GM19463 (cell line): ENCODE results near the gene CLRN2.
"Not testable (repeated sequence)": the region's sequence is repeated elsewhere in the genome, so short reads cannot be mapped to it uniquely, and the experiment has no call there.

ENCODE experiments used
- ATAC-seq: cut with Tn5 transposase; IDR thresholded peaks from one replicate; pipeline ENCODE4 v1.9.1; 2021; ENCODE audit warnings: mild to moderate bottlenecking, moderate library complexity; ENCODE audit not compliant: unreplicated experiment

CLRN2 gene

GRCh38 chr4:17502756-17503155 is 12.2 kb upstream of the CLRN2 start:
- no peak for ATAC-seq

GRCh38 chr4:17504081-17504480 is 10.9 kb upstream of the CLRN2 start:
- no peak for ATAC-seq

- no peak for ATAC-seq
These were observed 4.4 kb upstream of the CLRN2 start for GRCh38 chr4:17510582-17510981.

DNA sequence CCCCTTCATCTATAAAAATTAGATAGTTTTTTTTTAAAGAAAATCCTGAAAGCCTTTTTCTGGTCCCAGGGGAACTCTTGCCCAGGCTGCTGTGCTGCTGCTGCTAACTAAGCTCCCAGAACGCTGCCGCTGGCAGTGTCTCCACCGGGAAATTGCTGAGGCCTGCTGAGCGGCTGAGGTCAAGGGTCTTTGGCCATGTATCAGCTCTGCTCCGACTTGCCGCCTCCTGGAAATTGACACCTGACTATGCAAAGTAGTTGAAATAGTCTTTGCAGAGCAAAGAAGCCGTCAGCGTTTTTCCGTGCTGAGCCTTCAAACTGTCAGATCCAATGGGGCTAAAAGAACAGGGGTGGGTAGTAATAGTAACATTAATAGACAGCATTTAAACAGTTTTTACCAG is 3.9 kb upstream of the CLRN2 start:
- ATAC-seq: no peak

DNA sequence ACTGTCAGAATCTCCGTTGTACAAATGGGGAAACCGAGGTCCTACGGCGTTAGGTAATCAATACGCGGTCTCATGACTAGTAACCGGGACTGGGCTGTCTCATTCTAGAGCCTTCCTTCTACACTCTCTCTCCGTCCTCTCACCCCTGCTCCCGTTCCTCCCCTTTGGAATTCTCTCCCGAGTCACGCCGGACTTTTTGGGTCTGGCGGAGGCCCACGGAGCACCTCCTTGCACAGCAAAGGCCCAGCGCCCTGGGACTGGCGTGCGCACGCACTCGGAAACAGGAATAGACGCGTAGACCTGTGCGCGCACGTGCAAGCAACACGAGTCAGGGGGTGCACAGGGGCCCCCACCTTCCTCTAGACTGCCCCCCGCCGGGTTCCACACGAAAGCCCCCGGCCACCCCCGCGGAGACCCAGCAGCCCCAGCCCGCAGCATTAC is 3.4 kb upstream of the CLRN2 start:
- ATAC-seq: peak; percentile 48

DNA sequence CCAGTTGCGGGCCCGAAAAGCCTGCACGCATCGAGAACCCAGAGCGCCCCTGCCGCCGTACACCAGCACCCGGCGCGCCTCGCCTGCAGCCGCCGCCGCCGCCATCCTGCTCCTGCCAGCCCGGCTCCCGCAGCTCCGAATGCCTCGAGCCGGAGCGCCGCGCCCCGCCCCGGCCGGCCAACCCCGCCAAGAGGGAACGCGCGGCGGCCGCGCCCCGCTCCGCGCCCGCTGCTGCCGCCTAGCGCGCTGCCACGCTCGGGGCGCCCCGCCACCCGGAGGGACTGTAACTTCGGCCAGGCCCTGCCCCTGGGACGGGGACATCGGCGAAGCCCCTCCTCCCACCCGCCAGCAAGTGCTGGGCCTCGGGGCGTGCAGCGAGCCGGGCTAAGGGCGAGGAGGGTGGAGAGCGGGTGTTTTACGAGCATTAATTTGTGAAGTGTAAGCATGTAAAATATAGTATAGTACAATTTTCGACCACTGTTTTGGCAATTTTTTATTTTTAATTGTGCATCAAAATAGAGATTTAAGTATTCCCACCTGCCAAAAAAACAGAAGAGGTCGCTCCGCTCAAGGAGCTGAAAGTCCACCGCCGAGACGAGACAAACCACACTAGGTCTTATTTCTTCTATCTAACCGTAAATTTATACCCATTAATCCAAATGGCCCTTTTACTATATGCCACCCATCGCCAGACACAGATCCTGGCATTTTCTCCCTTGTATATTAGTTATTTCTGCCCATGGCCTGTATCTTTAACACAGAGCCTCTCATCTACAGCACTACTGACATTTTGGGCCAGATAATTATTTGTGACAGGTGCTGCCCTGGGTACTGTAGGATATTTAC is 2.8 kb upstream of the CLRN2 start, which contains the start of gene QDPR:
QDPR (minus strand) TSS at position 141 of the 846 bp plus-strand sequence; CDS start at position 105, 36 bp downstream.
- ATAC-seq: peak; percentile 96

GRCh38 chr4:17512973-17513665 is 1.8 kb upstream of the CLRN2 start:
- no peak for ATAC-seq

GRCh38 chr4:17515445-17516407 is 761 bp downstream of the CLRN2 start:
- ATAC-seq: no peak

- ATAC-seq: no peak
These were observed 2.0 kb downstream of the CLRN2 start for GRCh38 chr4:17516980-17517379.

DNA sequence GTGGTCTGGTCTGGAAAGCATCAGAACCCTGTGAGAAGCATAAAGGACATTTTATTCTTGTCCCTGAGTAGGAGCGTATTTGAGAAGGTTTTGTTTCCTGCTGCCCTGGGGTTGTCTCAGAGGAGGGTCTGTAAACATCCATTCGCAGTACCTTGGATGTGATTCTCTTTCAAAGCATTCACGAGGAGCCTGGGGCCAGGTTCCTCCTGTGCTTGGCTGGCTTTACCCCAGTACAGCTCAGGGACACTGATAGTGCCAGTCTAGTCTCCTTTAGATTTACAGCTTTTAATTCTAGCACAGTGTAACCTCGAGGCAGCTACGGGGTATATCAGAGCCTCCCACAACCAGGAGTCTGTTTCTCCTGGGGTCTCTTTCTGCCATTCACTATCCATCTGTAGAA is 2.7 kb downstream of the CLRN2 start:
- no peak for ATAC-seq

DNA sequence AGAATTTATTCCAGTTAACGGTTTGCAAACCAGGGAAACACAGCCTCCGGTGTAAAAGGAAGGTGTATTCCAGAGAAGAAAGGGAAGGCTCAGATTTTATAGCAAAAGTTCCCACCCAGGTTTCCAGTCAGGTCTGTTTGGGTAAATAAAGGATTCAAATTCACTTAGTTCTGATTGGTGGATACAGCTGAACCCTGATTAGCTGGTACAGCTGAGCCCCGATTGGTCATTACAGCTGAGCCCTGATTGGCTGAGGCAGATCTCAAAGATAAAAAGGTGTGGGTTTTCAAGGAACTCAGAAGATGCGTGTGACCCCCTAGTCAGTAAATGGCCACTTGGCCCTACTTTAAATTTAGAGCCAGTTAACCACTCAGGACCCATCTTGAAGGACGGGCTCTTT is 6.6 kb downstream of the CLRN2 start:
- ATAC-seq: no peak

DNA sequence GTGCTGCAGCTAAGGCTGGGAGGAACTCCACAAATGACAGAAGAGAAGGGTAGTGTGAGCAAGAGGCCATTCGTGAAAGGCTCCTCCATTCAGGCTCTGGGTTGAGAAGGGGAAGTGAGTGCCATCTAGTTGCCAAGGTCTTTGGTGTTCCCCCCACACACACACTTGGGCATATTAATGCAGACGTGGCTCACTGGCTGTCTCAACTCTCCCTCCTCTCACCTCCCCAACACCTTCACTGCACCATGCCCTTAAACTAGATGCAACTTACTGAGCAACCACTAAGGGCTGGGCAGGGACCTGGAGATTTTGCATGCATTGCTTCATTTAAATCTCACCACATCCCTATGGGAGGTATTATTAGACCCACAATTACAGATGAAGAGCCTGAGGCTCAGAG is 8.7 kb downstream of the CLRN2 start:
- peak; percentile 47 for ATAC-seq

GRCh38 chr4:17526695-17527477 is 11.9 kb downstream of the CLRN2 start:
- ATAC-seq: no peak

DNA sequence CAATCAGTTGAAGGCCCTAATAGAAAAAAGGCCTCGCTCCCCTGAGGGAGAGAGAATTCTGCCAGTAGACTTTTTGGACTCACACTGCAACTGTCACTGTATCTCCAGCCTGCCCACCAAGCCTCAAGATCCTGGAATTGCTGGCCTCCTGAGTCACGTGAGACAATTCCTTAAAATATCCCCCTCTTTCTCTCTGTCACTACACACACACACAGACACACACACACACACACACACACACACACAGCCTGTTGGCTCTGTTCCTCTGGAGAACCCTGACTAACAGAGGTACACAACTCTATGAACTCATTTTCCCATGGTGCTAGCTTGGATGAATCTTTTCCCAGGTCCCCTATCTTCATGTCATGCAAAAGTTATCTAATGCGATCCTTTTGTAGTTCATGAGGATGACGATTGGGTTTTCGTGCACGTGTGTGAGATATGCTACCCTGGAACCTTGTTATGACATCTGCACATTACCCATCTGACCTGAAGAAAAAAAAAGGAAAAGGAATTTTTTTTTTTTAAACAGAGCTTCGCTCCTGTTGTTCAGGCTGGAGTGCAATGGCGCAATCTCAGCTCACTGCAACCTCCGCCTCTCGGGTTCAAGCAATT is 13.7 kb downstream of the CLRN2 start:
- no peak for ATAC-seq

GRCh38 chr4:17531538-17532285 is 16.7 kb downstream of the CLRN2 start:
- ATAC-seq: no peak

DNA sequence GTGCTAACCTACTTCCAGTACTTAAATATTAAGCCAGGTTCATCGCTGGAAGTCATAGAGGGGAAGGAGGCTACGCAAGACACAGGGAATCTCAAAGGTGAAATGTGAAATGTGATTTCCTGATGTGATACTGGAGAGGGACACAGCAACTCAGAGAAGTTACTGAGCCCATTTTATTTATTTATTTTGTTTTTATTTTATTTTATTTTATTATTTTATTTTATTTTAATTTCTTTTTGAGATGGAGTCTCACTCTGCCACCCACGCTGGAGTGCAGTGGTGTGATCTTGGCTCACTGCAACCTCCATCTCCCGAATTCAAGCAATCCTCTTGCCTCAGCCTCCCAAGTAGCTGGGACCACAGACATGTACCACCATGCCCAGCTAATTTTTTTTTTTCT is 19.7 kb downstream of the CLRN2 start:
- no peak for ATAC-seq

GRCh38 chr4:17535242-17535641 is 20.3 kb downstream of the CLRN2 start:
- ATAC-seq: no peak

DNA sequence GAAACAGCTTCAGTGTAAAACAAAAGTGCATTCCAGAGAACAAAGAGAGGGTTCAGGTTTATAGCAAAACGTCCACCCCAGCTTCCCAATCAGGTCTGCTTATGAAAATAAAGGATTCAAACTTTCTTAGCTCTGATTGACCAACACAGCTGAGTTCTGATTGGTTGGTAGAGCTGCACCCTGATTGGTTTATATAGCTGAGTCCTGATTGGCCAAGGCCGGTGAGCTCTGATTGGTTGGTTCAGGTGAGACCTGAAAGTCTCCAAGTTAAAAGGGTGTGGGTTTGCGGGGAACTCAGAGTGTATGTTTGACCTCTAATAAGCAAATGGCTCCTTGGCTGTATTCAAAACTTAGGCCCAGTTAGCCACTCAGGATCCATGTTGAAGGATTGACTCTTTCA is 20.9 kb downstream of the CLRN2 start:
- ATAC-seq: peak; percentile 45

DNA sequence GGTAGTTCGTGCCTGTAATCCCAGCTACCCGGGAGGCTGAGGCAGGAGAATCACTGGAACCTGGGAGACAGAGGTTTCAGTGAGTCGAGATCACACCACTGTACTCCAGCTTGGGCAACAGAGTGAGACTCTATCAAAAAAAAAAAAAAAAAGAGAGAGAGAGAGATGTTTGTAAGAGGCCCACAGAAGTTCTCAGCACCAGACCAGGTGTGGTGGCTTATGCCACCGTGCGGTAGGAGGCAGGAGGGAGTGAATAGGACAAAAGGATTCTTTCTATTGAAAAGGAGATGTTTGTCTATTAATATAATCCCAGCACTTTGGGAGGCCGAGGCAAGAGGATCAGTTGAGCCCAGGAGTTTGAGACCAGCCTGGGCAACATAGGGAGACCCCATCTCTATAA is 22.1 kb downstream of the CLRN2 start:
- ATAC-seq: not testable (repeated sequence)
